Brain microvascular endothelial cell (primary cell): ENCODE results near the gene ZNF362.
"Not testable (repeated sequence)": the region's sequence is repeated elsewhere in the genome, so short reads cannot be mapped to it uniquely, and the experiment has no call there.

Experiments used
- DNase-seq: peaks from one replicate; pipeline ENCODE4 v3.0.0-alpha.2; 2020
- H3K27ac ChIP-seq: fragments of 250-450 bp; sonication (Bioruptor Pico); 2 replicates; pipeline ENCODE4 v1.5.1; 2020; ENCODE audit warnings: mild to moderate bottlenecking, moderate library complexity
- H3K27me3 ChIP-seq: fragments of 250-450 bp; sonication (Bioruptor Pico); replicated peaks from 2 replicates; pipeline ENCODE4 v1.5.1; 2020; ENCODE audit warnings: mild to moderate bottlenecking
- H3K36me3 ChIP-seq: fragments of 250-450 bp; sonication (Bioruptor Pico); replicated peaks from 2 replicates; pipeline ENCODE4 v1.5.1; 2020; ENCODE audit warnings: mild to moderate bottlenecking
- H3K4me3 ChIP-seq: 2 replicates; pipeline ENCODE4 v1.5.1; 2011; ENCODE audit warnings: low read depth, mild to moderate bottlenecking, control low read depth, low read length, moderate library complexity
- CTCF ChIP-seq: IDR thresholded peaks from 2 replicates; pipeline ENCODE4 v1.5.1; 2011; ENCODE audit warnings: low read depth, mild to moderate bottlenecking, moderate library complexity, low read length, control low read depth, inconsistent platforms; ENCODE audit errors: missing control alignments
- in situ Hi-C: cut with HindIII; loops from 2 replicates; pipeline ENCODE4 v1.10.0; 2017; ENCODE audit warnings: low sequenced_read_pairs, low pct_ligation_motif_present

The ZNF362 gene

GRCh38 chr1:33284049-33284448 is 27.8 kb downstream of the ZNF362 start:
- H3K27me3 ChIP-seq, result no peaks in the 10 kb centered on the region
- in situ Hi-C loops, result no loop called here
- no peak for DNase-seq
- no peak for TF ChIP-seq CTCF
- H3K36me3 ChIP-seq, result peaks cover 30% of the 10 kb centered on the region
- H3K4me3 ChIP-seq, result no peak overlapping the region
- no peak overlapping the region for H3K27ac ChIP-seq

- peaks cover 14% of the 10 kb centered on the region for H3K36me3 ChIP-seq
- DNase-seq, result no peak
- no peaks in the 10 kb centered on the region for H3K27me3 ChIP-seq
- no peak for TF ChIP-seq CTCF
- H3K4me3 ChIP-seq, result no peak overlapping the region
- in situ Hi-C loops, result no loop called here
- no peak overlapping the region for H3K27ac ChIP-seq
Measured at GRCh38 chr1:33286451-33287185, 30.3 kb downstream of the ZNF362 start.

GRCh38 chr1:33287317-33287716 is 31.0 kb downstream of the ZNF362 start:
- no peaks in the 10 kb centered on the region for H3K27me3 ChIP-seq
- TF ChIP-seq CTCF, result no peak
- peaks cover 7% of the 10 kb centered on the region for H3K36me3 ChIP-seq
- no peak overlapping the region for H3K27ac ChIP-seq
- in situ Hi-C loops, result no loop called here
- no peak overlapping the region for H3K4me3 ChIP-seq
- DNase-seq, result no peak

GRCh38 chr1:33288976-33289857 is 32.9 kb downstream of the ZNF362 start:
- no peaks in the 10 kb centered on the region for H3K27me3 ChIP-seq
- H3K27ac ChIP-seq, result no peak overlapping the region
- peaks cover 5% of the 10 kb centered on the region for H3K36me3 ChIP-seq
- in situ Hi-C loops, result no loop called here
- TF ChIP-seq CTCF, result no peak
- H3K4me3 ChIP-seq, result no peak overlapping the region
- no peak for DNase-seq

- TF ChIP-seq CTCF, result no peak
- no peaks in the 10 kb centered on the region for H3K27me3 ChIP-seq
- peaks cover 4% of the 10 kb centered on the region for H3K36me3 ChIP-seq
- no peak overlapping the region for H3K4me3 ChIP-seq
- no peak for DNase-seq
- in situ Hi-C loops, result no loop called here
- no peak overlapping the region for H3K27ac ChIP-seq
Measured at GRCh38 chr1:33289858-33290154, 33.5 kb downstream of the ZNF362 start.

GRCh38 chr1:33290615-33291014 is 34.3 kb downstream of the ZNF362 start:
- H3K4me3 ChIP-seq, H3K27me3 ChIP-seq, DNase-seq, H3K36me3 ChIP-seq, H3K27ac ChIP-seq, in situ Hi-C loops: not testable (repeated sequence)
